SK-N-SH (cell line): Measurements from ENCODE around the gene KRTAP5-4. TPM values are rescaled to one million over a fixed set of nuclear protein-coding genes. Genes with fewer than 3 reads are reported as not detected.

Source experiments
- CTCF ChIA-PET: fragments of 300-600, 350-600 bp; formaldehyde crosslinking; extraction: SDS; loops from one replicate; lab custom pipeline; 2021; lab: Yijun Ruan, JAX
- POLR2A ChIA-PET: fragments of 350-600 bp; sonication (Branson Sonifier 250); formaldehyde crosslinking; extraction: SDS; loops from one replicate; lab custom pipeline; 2020; ENCODE audit warnings: antibody characterized with exemption, inconsistent platforms; lab: Yijun Ruan, JAX
- DNase-seq: peaks from one replicate; pipeline ENCODE4 v3.0.0; 2012
- H2AFZ ChIP-seq: fragments of 200-600 bp; sonication (generic); 2 replicates; pipeline ENCODE4 v1.8.1; 2016; ENCODE audit warnings: antibody characterized with exemption, mild to moderate bottlenecking, low read depth
- H3F3A ChIP-seq: fragments of 200-600 bp; sonication (generic); replicated peaks from 2 replicates; pipeline ENCODE3; 2016; ENCODE audit warnings: antibody characterized with exemption, mild to moderate bottlenecking; ENCODE audit not compliant: insufficient read depth
- H3K27ac ChIP-seq, 2 experiments: fragments of 200-500 bp in 1 of 2; fragments of 200-600 bp in 1 of 2; sonication (Bioruptor generic) in 1 of 2; sonication (generic), shearing (Covaris generic) in 1 of 2; 2 replicates each; pipeline versions ENCODE4 v1.5.1 to v1.6.1; 2014 to 2016; ENCODE audit warnings: low read depth in 2 of 2, inconsistent platforms in 1 of 2, low read length in 1 of 2, mild to moderate bottlenecking in 1 of 2, mixed read lengths in 1 of 2
- H3K27me3 ChIP-seq: fragments of 200-600 bp; sonication (generic), shearing (Covaris generic); 2 replicates; pipeline ENCODE4 v1.6.1; 2016; ENCODE audit warnings: mixed run types; ENCODE audit not compliant: insufficient read depth
- H3K36me3 ChIP-seq, 2 experiments: fragments of 200-500 bp in 1 of 2; fragments of 200-600 bp in 1 of 2; sonication (Bioruptor generic) in 1 of 2; sonication (generic) in 1 of 2; replicated peaks in 1 of 2; 2 replicates each; pipeline versions ENCODE3 to v1.5.1; 2014 to 2016; ENCODE audit warnings: low read length in 1 of 2, mild to moderate bottlenecking in 1 of 2; ENCODE audit not compliant: insufficient read depth in 2 of 2, control insufficient read depth in 1 of 2
- H3K4me1 ChIP-seq, 2 experiments: fragments of 200-500 bp in 1 of 2; fragments of 200-600 bp in 1 of 2; sonication (Bioruptor generic) in 1 of 2; sonication (generic), shearing (Covaris generic) in 1 of 2; 2 replicates each; pipeline versions ENCODE4 v1.5.1 to v1.6.1; 2014 to 2016; ENCODE audit warnings: low read depth in 1 of 2, low read length in 1 of 2, mixed run types in 1 of 2; ENCODE audit not compliant: insufficient read depth in 2 of 2, control insufficient read depth in 1 of 2
- H3K4me2 ChIP-seq: fragments of 200-600 bp; sonication (generic), shearing (Covaris generic); 2 replicates; pipeline ENCODE4 v1.6.1; 2017; ENCODE audit warnings: mixed run types
- H3K4me3 ChIP-seq, 2 experiments: fragments of 200-500 bp in 1 of 2; fragments of 200-600 bp in 1 of 2; sonication (Bioruptor generic) in 1 of 2; sonication (generic), shearing (Covaris generic) in 1 of 2; 2 replicates each; pipeline versions ENCODE4 v1.5.1 to v1.8.1; 2014 to 2016; ENCODE audit warnings: low read depth in 2 of 2, inconsistent platforms in 1 of 2, low read length in 1 of 2, mild to moderate bottlenecking in 1 of 2, mixed read lengths in 1 of 2, moderate library complexity in 1 of 2
- H3K79me2 ChIP-seq: fragments of 200-600 bp; sonication (generic); 2 replicates; pipeline ENCODE4 v1.8.1; 2017; ENCODE audit warnings: mild to moderate bottlenecking; ENCODE audit not compliant: insufficient read depth
- H3K9ac ChIP-seq: fragments of 200-600 bp; sonication (generic); 2 replicates; pipeline ENCODE4 v1.6.1; 2017; ENCODE audit warnings: mixed run types
- H3K9me2 ChIP-seq: fragments of 200-600 bp; sonication (generic); 2 replicates; pipeline ENCODE4 v1.6.1; 2017; ENCODE audit warnings: mixed run types
- H3K9me3 ChIP-seq: fragments of 200-600 bp; sonication (generic); 2 replicates; pipeline ENCODE4 v1.6.1; 2017; ENCODE audit warnings: mixed run types, mild to moderate bottlenecking, moderate library complexity
- H4K20me1 ChIP-seq: fragments of 200-600 bp; sonication (generic); 2 replicates; pipeline ENCODE4 v1.6.1; 2017; ENCODE audit warnings: mild to moderate bottlenecking, mixed run types; ENCODE audit not compliant: insufficient read depth
- CHD2 ChIP-seq: fragments of 150-350 bp; IDR thresholded peaks from 2 replicates; pipeline ENCODE4 v1.6.1; 2018; ENCODE audit warnings: low read length; ENCODE audit not compliant: partially characterized antibody
- ELF1 ChIP-seq: IDR thresholded peaks from 2 replicates; pipeline ENCODE4 v1.4.0; 2012
- EZH2phosphoT487 ChIP-seq: fragments of 200-600 bp; sonication (generic); IDR thresholded peaks from 2 replicates; pipeline ENCODE4 v1.6.1; 2017; ENCODE audit warnings: low read depth, mixed run types, mild to moderate bottlenecking, antibody characterized with exemption, moderate library complexity, borderline replicate concordance
- FOXJ3 ChIP-seq: sonication (generic); formaldehyde crosslinking; IDR thresholded peaks from 2 replicates; pipeline ENCODE4 v1.5.1; 2020; ENCODE audit warnings: mild to moderate bottlenecking, missing genetic modification reagents
- IRF3 ChIP-seq: fragments of 150-350 bp; IDR thresholded peaks from 2 replicates; pipeline ENCODE4 v1.6.1; 2016; ENCODE audit warnings: mild to moderate bottlenecking, low read depth, low read length
- MXI1 ChIP-seq: IDR thresholded peaks from 2 replicates; pipeline ENCODE4 v1.6.1; 2012; ENCODE audit warnings: mild to moderate bottlenecking, low read depth, low read length, improper control_type of control experiment
- NFIC ChIP-seq: IDR thresholded peaks from 2 replicates; pipeline ENCODE4 v1.4.0; 2012; ENCODE audit warnings: borderline replicate concordance
- POLR2AphosphoS5 ChIP-seq: IDR thresholded peaks from 2 replicates; pipeline ENCODE4 v1.6.1; 2012; ENCODE audit warnings: low read depth, low read length
- RAD21 ChIP-seq: IDR thresholded peaks from 2 replicates; pipeline ENCODE4 v1.6.1; 2012; ENCODE audit warnings: mild to moderate bottlenecking, low read length
- REST ChIP-seq: IDR thresholded peaks from 2 replicates; pipeline ENCODE4 v1.6.1; 2012; ENCODE audit warnings: mild to moderate bottlenecking, low read depth, low read length, moderate library complexity
- RFX5 ChIP-seq: IDR thresholded peaks from 2 replicates; pipeline ENCODE4 v1.6.1; 2012; ENCODE audit warnings: mild to moderate bottlenecking, improper control_type of control experiment, low read length
- RXRA ChIP-seq: IDR thresholded peaks from 2 replicates; pipeline ENCODE4 v1.4.0; 2012; ENCODE audit warnings: low read depth, mild to moderate bottlenecking, borderline replicate concordance
- SIN3A ChIP-seq: IDR thresholded peaks from 2 replicates; pipeline ENCODE4 v1.6.1; 2012; ENCODE audit warnings: low read depth, mild to moderate bottlenecking, low read length, moderate library complexity, borderline replicate concordance
- SMC3 ChIP-seq: IDR thresholded peaks from 2 replicates; pipeline ENCODE4 v1.6.1; 2012; ENCODE audit warnings: low read depth, low read length, improper control_type of control experiment
- TCF12 ChIP-seq: IDR thresholded peaks from 2 replicates; pipeline ENCODE4 v1.4.0; 2012
- TEAD4 ChIP-seq: IDR thresholded peaks from 2 replicates; pipeline ENCODE4 v1.4.0; 2012; ENCODE audit warnings: mild to moderate bottlenecking, borderline replicate concordance; ENCODE audit not compliant: insufficient read depth
- USF1 ChIP-seq: IDR thresholded peaks from 2 replicates; pipeline ENCODE4 v1.4.0; 2012; ENCODE audit warnings: low read depth, borderline replicate concordance
- YY1 ChIP-seq: IDR thresholded peaks from 2 replicates; pipeline ENCODE4 v1.4.0; 2012; ENCODE audit warnings: low read depth, mild to moderate bottlenecking
- ZBTB33 ChIP-seq: IDR thresholded peaks from 2 replicates; pipeline ENCODE4 v1.4.0; 2012; ENCODE audit warnings: low read depth, borderline replicate concordance
- whole genome bisulfite sequencing: methylation state at CpG from one replicate; pipeline ENCODE4 v1.1.6; 2017; ENCODE audit warnings: low lambda C conversion rate; 5-methylcytosine and 5-hydroxymethylcytosine counted together
- polyA plus RNA-seq, 3 experiments: library from polyadenylated mRNA; depleted of rRNA; stranded (reverse); fragments of >200 nt; gene quantifications; 2 replicates each; pipeline ENCODE4 v1.2.3, GENCODE V29; 2012

KRTAP5-4 gene
- polyA plus RNA-seq, 1 of the 3 experiments (the other 2 are of a cell fraction), result not detected

- Histone ChIP-seq H4K20me1 (no peaks in the 10 kb centered on the region), H3K79me2 (no peaks in the 10 kb centered on the region), H3K4me2 (no peak overlapping the region), H3K9me2 (no peaks in the 10 kb centered on the region), H3K4me3 (peak overlapping the region in 1 of 2 experiments; percentile 25; a peak in 1 of 4 replicates), H2AFZ (no peak overlapping the region), H3K4me1 (peaks cover 0 to 27% of the 10 kb centered on the region in 2 experiments; a peak in 1 of 4 replicates), H3K27me3 (no peaks in the 10 kb centered on the region), H3K36me3 (no peaks in the 10 kb centered on the region), H3F3A (no peaks in the 10 kb centered on the region), H3K27ac (no peak overlapping the region), H3K9me3 (no peaks in the 10 kb centered on the region), H3K9ac (no peak overlapping the region)
- 54% methylated on average over 20 of the region's 20 CpGs for WGBS
- TF ChIP-seq TCF12 (no peak), TEAD4 (no peak), ELF1 (no peak), SIN3A (no peak), USF1 (no peak), SMC3 (no peak), RFX5 (no peak), POLR2AphosphoS5 (no peak), YY1 (no peak), CHD2 (no peak), MXI1 (no peak), FOXJ3 (CRISPR knock-in tag) (no peak), EZH2phosphoT487 (no peak), ZBTB33 (no peak)
- ChIA-PET CTCF (interaction anchor here (0.6 to 9.9 kb wide), 105 partner anchors 12 to 545 kb away, joined by 3 to 277 read pairs (median 5); partner anchors contain the start of genes H19, KRTAP5-5, SYT8 and TH), POLR2A (interaction anchor here (0.5 to 3.0 kb wide), 7 partner anchors 13 to 541 kb away, joined by 3 to 11 read pairs (median 5); no protein-coding TSS in a partner anchor)
- no peak for DNase-seq
Observed at GRCh38 chr11:1652442-1652770, 30.5 kb upstream of the KRTAP5-4 start.

GRCh38 chr11:1652026-1652425, 30.1 kb upstream of the KRTAP5-4 start:
- H2AFZ ChIP-seq, result no peak overlapping the region
- H3K9me2 ChIP-seq, result no peaks in the 10 kb centered on the region
- WGBS, result 60% methylated on average over 17 of the region's 19 CpGs
- TF ChIP-seq NFIC (no peak), TCF12 (no peak), RXRA (no peak), MXI1 (no peak), CHD2 (no peak), IRF3 (no peak), RAD21 (no peak), REST (no peak)
- H3K79me2 ChIP-seq, result no peaks in the 10 kb centered on the region
- CTCF ChIA-PET, result interaction anchor here (0.6 to 9.9 kb wide), 103 partner anchors 11 to 546 kb away, joined by 3 to 277 read pairs (median 5); partner anchors contain the start of genes H19, KRTAP5-5, SYT8 and TH
- no peaks in the 10 kb centered on the region for H3F3A ChIP-seq
- H3K27ac ChIP-seq, result no peak overlapping the region
- no peaks in the 10 kb centered on the region for H3K9me3 ChIP-seq
- no peak overlapping the region for H3K9ac ChIP-seq
- peak; percentile 28 for DNase-seq
- H3K4me3 ChIP-seq, result no peak overlapping the region
- POLR2A ChIA-PET, result interaction anchor here (0.5 to 3.0 kb wide), 6 partner anchors 12 to 541 kb away, joined by 3 to 11 read pairs (median 5); no protein-coding TSS in a partner anchor
- H3K4me2 ChIP-seq, result no peak overlapping the region
- H3K36me3 ChIP-seq, result no peaks in the 10 kb centered on the region
- no peaks in the 10 kb centered on the region for H4K20me1 ChIP-seq
- no peaks in the 10 kb centered on the region for H3K27me3 ChIP-seq
- H3K4me1 ChIP-seq, result peaks cover 0 to 27% of the 10 kb centered on the region in 2 experiments; a peak in 1 of 4 replicates
